Measurements from ENCODE around the gene MAL. TPM values are rescaled to one million over a fixed set of nuclear protein-coding genes. Genes with fewer than 3 reads are reported as not detected.

Gene MAL
- total RNA-seq, 1 experiment from 2014 or later: not detected

- H3K36me3 ChIP-seq (ENCODE audit: insufficient read depth, low read length): no peaks in the 10 kb centered on the region
Observed at GRCh38 chr2:95056044-95056443, 30.5 kb downstream of the MAL start.

DNA sequence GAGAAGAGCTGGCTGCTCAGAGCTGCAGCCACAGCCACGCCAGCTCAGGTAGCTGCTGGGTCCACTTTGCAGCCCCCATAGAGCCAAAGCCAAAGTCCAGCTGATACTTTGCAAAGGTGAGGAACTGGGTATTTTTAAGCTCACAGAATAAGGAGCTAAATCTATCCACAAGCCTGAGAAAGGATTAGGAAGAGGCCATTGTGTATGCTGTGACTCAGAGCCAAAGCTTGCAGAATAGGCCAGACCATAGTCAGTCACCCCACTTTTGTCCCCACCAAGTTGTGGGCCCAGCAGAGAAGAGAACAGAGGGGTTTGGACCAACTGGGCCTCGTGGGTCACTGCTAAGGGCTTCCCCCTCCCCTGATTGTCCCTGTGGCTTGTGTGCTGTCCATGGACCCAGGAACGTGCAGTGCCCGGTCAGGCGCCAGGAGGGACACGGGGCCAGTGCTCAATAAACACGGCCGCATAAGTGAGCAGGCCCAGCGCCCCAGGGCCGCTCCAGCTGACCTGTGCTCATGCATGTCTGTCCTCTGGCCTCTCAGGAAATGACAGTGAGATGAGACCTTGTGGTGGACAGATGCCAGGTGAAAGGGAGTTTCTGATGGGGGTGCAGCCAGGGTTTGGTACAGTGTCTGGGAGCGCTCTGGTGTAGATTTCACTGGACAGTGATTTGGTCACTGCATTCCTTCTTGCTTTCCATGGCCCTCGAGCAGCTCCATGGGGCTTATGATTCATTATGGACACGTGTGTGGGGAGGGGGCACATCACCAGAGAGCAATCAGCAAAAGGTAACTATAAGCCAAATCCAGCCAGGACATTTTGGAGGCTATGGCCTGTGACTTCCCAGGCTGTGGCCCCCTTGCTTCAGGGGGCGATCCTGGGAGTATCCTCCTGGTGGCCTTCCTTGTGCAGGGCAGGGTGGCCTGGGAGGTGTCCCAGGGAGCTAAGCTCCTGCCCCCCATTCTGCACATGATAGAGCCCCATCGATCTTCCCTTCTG lies 31.3 kb downstream of the MAL start:
- Histone ChIP-seq H3K36me3 (ENCODE audit: insufficient read depth, low read length) (no peaks in the 10 kb centered on the region), H3K4me2 (ENCODE audit: low read depth, low read length, poor library complexity, severe bottlenecking) (no peak overlapping the region)

More at GRCh38 chr2:95056044-95056443, 30.5 kb downstream of the MAL start:
- Histone ChIP-seq H4K20me1 (ENCODE audit: insufficient read depth, low read depth, low read length) (no peaks in the 10 kb centered on the region), H3K79me2 (ENCODE audit: low read length) (no peaks in the 10 kb centered on the region), H3K4me2 (ENCODE audit: low read depth, low read length, poor library complexity, severe bottlenecking) (no peak overlapping the region), H3K27me3 (ENCODE audit: low read length) (no peaks in the 10 kb centered on the region), H2AFZ (ENCODE audit: low read length) (no peak overlapping the region), H3K9me3 (ENCODE audit: low read length) (no peaks in the 10 kb centered on the region), H3K4me1 (ENCODE audit: low read length) (no peaks in the 10 kb centered on the region), H3K9ac (ENCODE audit: low read length) (no peak overlapping the region), H3K27ac (ENCODE audit: low read length) (no peak overlapping the region), H3K4me3 (ENCODE audit: low read length) (no peak overlapping the region), H3K9me2 (replicated peaks; ENCODE audit: insufficient read depth, low read length) (no peaks in the 10 kb centered on the region)
- DNase-seq: no peak

GRCh38 chr2:95057535-95058370 lies 32.2 kb downstream of the MAL start:
- Histone ChIP-seq H3K4me1 (ENCODE audit: low read length) (no peaks in the 10 kb centered on the region), H3K4me3 (ENCODE audit: low read length) (no peak overlapping the region), H2AFZ (ENCODE audit: low read length) (no peak overlapping the region), H3K27ac (ENCODE audit: low read length) (no peak overlapping the region), H3K9me2 (replicated peaks; ENCODE audit: insufficient read depth, low read length) (no peaks in the 10 kb centered on the region), H3K4me2 (ENCODE audit: low read depth, low read length, poor library complexity, severe bottlenecking) (no peak overlapping the region), H3K79me2 (ENCODE audit: low read length) (no peaks in the 10 kb centered on the region), H3K27me3 (ENCODE audit: low read length) (no peaks in the 10 kb centered on the region), H3K36me3 (ENCODE audit: insufficient read depth, low read length) (no peaks in the 10 kb centered on the region), H3K9ac (ENCODE audit: low read length) (no peak overlapping the region), H4K20me1 (ENCODE audit: insufficient read depth, low read depth, low read length) (no peaks in the 10 kb centered on the region), H3K9me3 (ENCODE audit: low read length) (no peaks in the 10 kb centered on the region)
- DNase-seq: no peak

More for the DNA sequence above, 31.3 kb downstream of the MAL start:
- H3K27ac ChIP-seq (ENCODE audit: low read length): no peak overlapping the region
- H3K9ac ChIP-seq (ENCODE audit: low read length): no peak overlapping the region
- no peak for DNase-seq
- no peaks in the 10 kb centered on the region for H3K4me1 ChIP-seq (ENCODE audit: low read length)
- H3K4me3 ChIP-seq (ENCODE audit: low read length): no peak overlapping the region
- H3K9me2 ChIP-seq (replicated peaks; ENCODE audit: insufficient read depth, low read length): no peaks in the 10 kb centered on the region
- no peaks in the 10 kb centered on the region for H3K79me2 ChIP-seq (ENCODE audit: low read length)
- H3K9me3 ChIP-seq (ENCODE audit: low read length): no peaks in the 10 kb centered on the region
- H3K27me3 ChIP-seq (ENCODE audit: low read length): no peaks in the 10 kb centered on the region
- H2AFZ ChIP-seq (ENCODE audit: low read length): no peak overlapping the region
- no peaks in the 10 kb centered on the region for H4K20me1 ChIP-seq (ENCODE audit: insufficient read depth, low read depth, low read length)

DNA sequence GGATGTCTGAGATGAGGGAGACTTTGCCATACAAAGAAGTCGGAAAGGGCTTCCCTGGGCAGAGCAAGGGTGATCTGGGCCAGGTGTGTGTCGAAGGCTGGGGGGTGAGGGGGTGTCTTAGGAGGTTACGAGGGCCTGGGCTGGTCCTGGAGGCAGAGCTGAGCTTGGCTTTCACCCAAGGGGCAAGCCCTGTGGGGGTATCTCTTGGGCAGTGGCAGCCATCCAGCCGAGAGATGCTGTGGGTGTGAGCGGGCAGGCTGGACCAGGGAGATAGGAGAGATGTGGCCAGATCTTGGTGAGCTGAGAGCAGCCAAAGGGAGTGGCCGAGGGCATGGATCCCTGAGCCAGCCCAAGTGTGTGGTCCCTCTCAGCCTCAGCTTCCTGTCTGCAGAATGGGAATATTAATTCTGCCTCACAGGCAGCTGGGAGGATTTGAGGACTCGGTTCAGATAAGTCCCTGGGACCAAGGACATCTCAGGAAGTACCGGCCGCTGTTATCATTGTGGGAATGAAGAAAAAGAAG lies 33.0 kb downstream of the MAL start:
- Histone ChIP-seq H3K27me3 (ENCODE audit: low read length) (no peaks in the 10 kb centered on the region), H3K9me2 (replicated peaks; ENCODE audit: insufficient read depth, low read length) (no peaks in the 10 kb centered on the region), H3K4me3 (ENCODE audit: low read length) (no peak overlapping the region), H3K4me1 (ENCODE audit: low read length) (no peaks in the 10 kb centered on the region), H3K9ac (ENCODE audit: low read length) (no peak overlapping the region), H3K9me3 (ENCODE audit: low read length) (no peaks in the 10 kb centered on the region), H3K79me2 (ENCODE audit: low read length) (no peaks in the 10 kb centered on the region), H3K36me3 (ENCODE audit: insufficient read depth, low read length) (no peaks in the 10 kb centered on the region), H4K20me1 (ENCODE audit: insufficient read depth, low read depth, low read length) (no peaks in the 10 kb centered on the region), H2AFZ (ENCODE audit: low read length) (no peak overlapping the region), H3K27ac (ENCODE audit: low read length) (no peak overlapping the region), H3K4me2 (ENCODE audit: low read depth, low read length, poor library complexity, severe bottlenecking) (no peak overlapping the region)
- DNase-seq: no peak

- Histone ChIP-seq H3K9me2 (replicated peaks; ENCODE audit: insufficient read depth, low read length) (no peaks in the 10 kb centered on the region), H3K4me2 (ENCODE audit: low read depth, low read length, poor library complexity, severe bottlenecking) (no peak overlapping the region), H3K79me2 (ENCODE audit: low read length) (no peaks in the 10 kb centered on the region), H2AFZ (ENCODE audit: low read length) (no peak overlapping the region), H4K20me1 (ENCODE audit: insufficient read depth, low read depth, low read length) (no peaks in the 10 kb centered on the region), H3K27ac (ENCODE audit: low read length) (no peak overlapping the region), H3K4me1 (ENCODE audit: low read length) (no peaks in the 10 kb centered on the region), H3K4me3 (ENCODE audit: low read length) (no peak overlapping the region), H3K27me3 (ENCODE audit: low read length) (no peaks in the 10 kb centered on the region), H3K9me3 (ENCODE audit: low read length) (no peaks in the 10 kb centered on the region), H3K36me3 (ENCODE audit: insufficient read depth, low read length) (no peaks in the 10 kb centered on the region), H3K9ac (ENCODE audit: low read length) (no peak overlapping the region)
- DNase-seq: no peak
Observed at GRCh38 chr2:95058989-95059641, 33.6 kb downstream of the MAL start.

- no peak overlapping the region for H3K9ac ChIP-seq (ENCODE audit: low read length)
- no peaks in the 10 kb centered on the region for H3K36me3 ChIP-seq (ENCODE audit: insufficient read depth, low read length)
- no peak overlapping the region for H3K27ac ChIP-seq (ENCODE audit: low read length)
- no peak overlapping the region for H2AFZ ChIP-seq (ENCODE audit: low read length)
- H4K20me1 ChIP-seq (ENCODE audit: insufficient read depth, low read depth, low read length): no peaks in the 10 kb centered on the region
- H3K9me3 ChIP-seq (ENCODE audit: low read length): no peaks in the 10 kb centered on the region
- H3K4me3 ChIP-seq (ENCODE audit: low read length): no peak overlapping the region
- no peaks in the 10 kb centered on the region for H3K79me2 ChIP-seq (ENCODE audit: low read length)
- no peak overlapping the region for H3K4me2 ChIP-seq (ENCODE audit: low read depth, low read length, poor library complexity, severe bottlenecking)
- H3K4me1 ChIP-seq (ENCODE audit: low read length): no peaks in the 10 kb centered on the region
- DNase-seq: no peak
- no peaks in the 10 kb centered on the region for H3K9me2 ChIP-seq (replicated peaks; ENCODE audit: insufficient read depth, low read length)
- no peaks in the 10 kb centered on the region for H3K27me3 ChIP-seq (ENCODE audit: low read length)
Observed at GRCh38 chr2:95059656-95060370, 34.3 kb downstream of the MAL start.

DNA sequence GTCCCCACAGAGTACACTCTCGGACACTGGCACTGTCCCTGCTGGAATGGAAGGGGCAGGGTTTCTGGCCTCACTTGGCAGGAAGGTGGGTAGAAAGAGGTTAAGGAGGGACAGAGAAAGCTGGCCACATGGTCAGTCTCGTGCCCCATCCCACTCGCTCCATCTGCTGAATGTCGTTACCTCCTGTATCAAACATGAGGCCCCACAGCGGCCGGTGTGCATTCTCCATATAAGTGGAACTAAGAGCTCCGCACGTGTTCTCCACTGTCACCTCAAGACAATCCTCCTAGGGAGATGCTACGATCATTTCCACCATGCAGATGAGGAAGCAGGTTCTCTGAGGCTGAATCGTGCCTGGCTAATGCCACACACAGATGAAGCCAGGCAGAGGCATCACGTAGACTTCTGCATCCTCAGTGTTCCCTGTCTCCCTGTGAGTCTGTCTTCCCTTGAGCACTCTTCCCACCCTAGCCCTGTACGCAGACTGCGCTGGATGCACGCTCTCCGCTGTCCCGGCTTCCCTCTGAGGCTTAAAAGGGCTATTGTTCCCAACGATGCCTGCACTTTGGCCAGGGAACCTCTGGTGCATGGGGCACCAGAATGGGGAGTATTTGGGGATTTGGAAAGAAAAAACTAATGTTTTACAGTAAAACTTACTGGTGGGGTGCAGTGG lies 35.1 kb downstream of the MAL start:
- H3K9me3 ChIP-seq (ENCODE audit: low read length): no peaks in the 10 kb centered on the region
- no peak overlapping the region for H3K9ac ChIP-seq (ENCODE audit: low read length)
- no peak for DNase-seq
- H3K9me2 ChIP-seq (replicated peaks; ENCODE audit: insufficient read depth, low read length): no peaks in the 10 kb centered on the region
- no peak overlapping the region for H3K27ac ChIP-seq (ENCODE audit: low read length)
- H3K79me2 ChIP-seq (ENCODE audit: low read length): no peaks in the 10 kb centered on the region
- H2AFZ ChIP-seq (ENCODE audit: low read length): no peak overlapping the region
- H3K4me3 ChIP-seq (ENCODE audit: low read length): no peak overlapping the region
- H3K4me1 ChIP-seq (ENCODE audit: low read length): no peaks in the 10 kb centered on the region
- H3K27me3 ChIP-seq (ENCODE audit: low read length): no peaks in the 10 kb centered on the region
- H4K20me1 ChIP-seq (ENCODE audit: insufficient read depth, low read depth, low read length): no peaks in the 10 kb centered on the region
- H3K4me2 ChIP-seq (ENCODE audit: low read depth, low read length, poor library complexity, severe bottlenecking): no peak overlapping the region
- no peaks in the 10 kb centered on the region for H3K36me3 ChIP-seq (ENCODE audit: insufficient read depth, low read length)

Measured in Karpas-422 (cell line).